AG04450 (cell line): Measurements from ENCODE around the gene LGALS7. TPM values are rescaled to one million over a fixed set of nuclear protein-coding genes. Genes with fewer than 3 reads are reported as not detected.
"Not testable (repeated sequence)": the region's sequence is repeated elsewhere in the genome, so short reads cannot be mapped to it uniquely, and the experiment has no call there.

ENCODE experiments used
- CTCF ChIA-PET: fragments of 300-600, 350-600 bp; formaldehyde crosslinking; extraction: SDS; loops from one replicate; lab custom pipeline; 2022; ENCODE audit warnings: antibody characterized with exemption, inconsistent platforms; lab: Charles Lee
- POLR2A ChIA-PET: fragments of 350-600 bp; formaldehyde crosslinking; extraction: SDS; loops from one replicate; lab custom pipeline; 2021; ENCODE audit warnings: antibody characterized with exemption, inconsistent platforms; lab: Yijun Ruan, JAX
- DNase-seq: peaks from one replicate; pipeline ENCODE4 v3.0.0-alpha.2; 2011; ENCODE audit warnings: low read depth, low spot score
- H3K27ac ChIP-seq: one replicate; pipeline ENCODE4 v1.5.1; 2012; ENCODE audit warnings: low read depth, low read length, control low read depth
- H3K27me3 ChIP-seq: one replicate; pipeline ENCODE4 v1.6.0; 2012; ENCODE audit warnings: low read length; ENCODE audit not compliant: control insufficient read depth, insufficient read depth
- H3K4me3 ChIP-seq: 2 replicates; pipeline ENCODE4 v1.5.1; 2011; ENCODE audit warnings: mild to moderate bottlenecking, low read depth, low read length, control low read depth
- H3K9me3 ChIP-seq: 2 replicates; pipeline ENCODE4 v1.5.1; 2012; ENCODE audit warnings: low read length; ENCODE audit not compliant: control insufficient read depth, insufficient read depth
- CTCF ChIP-seq: IDR thresholded peaks from 2 replicates; pipeline ENCODE4 v1.5.1; 2011; ENCODE audit warnings: low read depth, low read length, control low read depth, inconsistent platforms
- polyA plus RNA-seq: library from polyadenylated mRNA; depleted of rRNA; stranded (reverse); fragments of >200 nt; gene quantifications from 2 replicates; pipeline ENCODE4 v1.2.3, GENCODE V29; 2011

LGALS7 gene
- polyA plus RNA-seq, 1 experiment: not detected

GRCh38 chr19:38774181-38774950 is 1.0 kb upstream of the LGALS7 start:
- TF ChIP-seq CTCF: no peak
- CTCF ChIA-PET: no interaction called here
- Histone ChIP-seq H3K27me3 (peaks cover 5% of the 10 kb centered on the region), H3K4me3 (no peak overlapping the region), H3K9me3 (peaks cover 3% of the 10 kb centered on the region; the same call in 1 of the 2 replicates), H3K27ac (no peak overlapping the region)
- no peak for DNase-seq
- POLR2A ChIA-PET: no interaction called here

DNA sequence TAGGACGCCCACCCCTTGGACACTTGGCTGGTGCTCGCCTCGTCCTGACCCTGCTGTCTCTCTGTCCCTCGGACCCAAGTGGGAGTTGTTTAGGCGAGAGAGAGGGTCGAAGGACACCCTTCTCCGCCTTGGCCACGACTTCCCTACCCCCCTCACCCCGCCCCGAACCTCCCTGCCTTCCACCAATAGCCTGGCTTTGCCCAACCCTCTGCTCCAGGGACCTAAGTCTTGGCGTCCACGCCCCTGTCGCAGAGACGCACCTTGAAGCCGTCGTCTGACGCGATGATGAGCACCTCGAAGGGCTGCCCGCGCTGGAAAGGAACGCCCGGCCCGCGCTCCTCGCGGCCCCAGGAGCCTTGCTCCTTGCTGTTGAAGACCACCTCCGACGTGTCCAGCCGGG is 1.7 kb downstream of the LGALS7 start:
- POLR2A ChIA-PET, H3K27ac ChIP-seq, H3K4me3 ChIP-seq, H3K9me3 ChIP-seq, DNase-seq, CTCF ChIA-PET, H3K27me3 ChIP-seq: not testable (repeated sequence)

GRCh38 chr19:38770949-38771275 is 2.4 kb downstream of the LGALS7 start:
- DNase-seq, CTCF ChIA-PET: not testable (repeated sequence)
- POLR2A ChIA-PET: interaction anchor here (1.5 kb wide), 1 partner anchor 29 kb away, joined by 4 read pairs; no protein-coding TSS in a partner anchor

GRCh38 chr19:38770228-38770948 is 2.9 kb downstream of the LGALS7 start:
- CTCF ChIA-PET: interaction anchor here (0.8 to 1.8 kb wide), 9 partner anchors 9 to 160 kb away, joined by 3 to 10 read pairs (median 5); partner anchors contain the start of genes ECH1, MRPS12 and SARS2

More at GRCh38 chr19:38770949-38771275, 2.4 kb downstream of the LGALS7 start:
- not testable (repeated sequence) for H3K27me3 ChIP-seq, H3K4me3 ChIP-seq, H3K27ac ChIP-seq, H3K9me3 ChIP-seq

DNA sequence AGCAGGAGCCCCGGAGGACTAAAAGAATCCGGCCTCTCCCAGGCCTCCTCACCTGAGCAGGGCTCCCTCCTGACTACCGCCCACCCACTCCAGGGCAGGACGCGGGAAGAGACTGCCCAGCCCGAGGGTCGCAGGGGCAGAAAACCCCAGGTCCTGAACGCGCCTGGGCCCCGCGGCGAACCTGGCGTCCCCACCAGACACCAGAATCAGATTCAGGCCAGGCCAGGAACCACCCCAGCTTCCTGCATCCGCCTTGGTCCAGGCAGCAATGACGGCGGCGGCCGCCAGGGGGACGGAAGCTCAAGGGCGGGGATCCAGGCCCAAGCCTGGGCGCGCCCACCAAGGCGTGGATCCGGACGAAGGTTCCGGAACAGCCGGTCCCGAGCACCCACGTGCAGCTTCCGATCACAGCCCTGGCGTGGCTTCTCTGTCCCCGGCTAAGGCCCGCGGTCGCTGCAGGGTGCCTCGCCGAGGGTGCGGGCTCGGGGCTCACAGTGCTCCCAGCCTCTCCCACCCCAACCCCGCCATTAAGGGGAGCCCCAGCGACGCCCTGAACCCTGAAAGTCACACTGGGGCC is 3.6 kb downstream of the LGALS7 start:
- peak; percentile 16 for DNase-seq
- Histone ChIP-seq H3K27me3 (no peaks in the 10 kb centered on the region), H3K9me3 (peaks cover 3% of the 10 kb centered on the region; the same call in 1 of the 2 replicates), H3K4me3 (no peak overlapping the region), H3K27ac (no peak overlapping the region)
- POLR2A ChIA-PET: interaction anchor here (0.7 to 1.5 kb wide), 6 partner anchors 30 to 632 kb away, joined by 3 to 4 read pairs (median 3); partner anchors contain the start of gene ECH1
- TF ChIP-seq CTCF: peak; percentile 62
- CTCF ChIA-PET: interaction anchor here (0.5 to 1.8 kb wide), 17 partner anchors 9 to 220 kb away, joined by 3 to 10 read pairs (median 4); partner anchors contain the start of genes ECH1, MRPS12, NFKBIB and SARS2

More at GRCh38 chr19:38770228-38770948, 2.9 kb downstream of the LGALS7 start:
- DNase-seq, H3K27ac ChIP-seq, H3K27me3 ChIP-seq, H3K4me3 ChIP-seq, H3K9me3 ChIP-seq: not testable (repeated sequence)
- POLR2A ChIA-PET: interaction anchor here (1.2 to 1.5 kb wide), 2 partner anchors 29 to 61 kb away, joined by 3 to 4 read pairs; partner anchors contain the start of gene ECH1
